Mesothelial cell of epicardium (in vitro differentiated cells): ENCODE measurements around the gene MIGA2. TPM values are rescaled to one million over a fixed set of nuclear protein-coding genes. Genes with fewer than 3 reads are reported as not detected.

ENCODE experiments used
- DNase-seq, 2 experiments: peaks; one replicate each; pipeline ENCODE4 v3.0.0; 2021; ENCODE audit warnings: low spot score in 2 of 2; ENCODE audit not compliant: unreplicated experiment in 2 of 2
- H3K27ac Mint-ChIP-seq: 2 replicates; pipeline ENCODE4 v1.8.0; 2021; ENCODE audit warnings: mixed read lengths
- H3K27me3 Mint-ChIP-seq: 2 replicates; pipeline ENCODE4 v1.8.0; 2021; ENCODE audit warnings: low read depth, mixed read lengths
- H3K36me3 Mint-ChIP-seq: 2 replicates; pipeline ENCODE4 v1.8.0; 2021; ENCODE audit warnings: mixed read lengths
- H3K4me1 Mint-ChIP-seq: 2 replicates; pipeline ENCODE4 v1.8.0; 2021; ENCODE audit warnings: mixed read lengths
- H3K4me3 Mint-ChIP-seq: 2 replicates; pipeline ENCODE4 v1.8.0; 2021; ENCODE audit warnings: mild to moderate bottlenecking, moderate library complexity, mixed read lengths
- H3K9me3 Mint-ChIP-seq: 2 replicates; pipeline ENCODE4 v1.8.0; 2021; ENCODE audit warnings: mixed read lengths
- total RNA-seq: library from RNA; stranded (reverse); gene quantifications from 3 replicates; pipeline ENCODE4 v1.2.1, GENCODE V29; 2021
- TF ChIP-seq, protein P1 (sequence below): fragments of 200-600 bp; sonication (generic); IDR thresholded peaks from one replicate; pipeline ENCODE4 v1.5.0; 2021; ENCODE audit warnings: antibody characterized with exemption; ENCODE audit not compliant: unreplicated experiment

Gene MIGA2
- total RNA-seq, 1 donor from 2014 or later, result 37.9 TPM

DNA sequence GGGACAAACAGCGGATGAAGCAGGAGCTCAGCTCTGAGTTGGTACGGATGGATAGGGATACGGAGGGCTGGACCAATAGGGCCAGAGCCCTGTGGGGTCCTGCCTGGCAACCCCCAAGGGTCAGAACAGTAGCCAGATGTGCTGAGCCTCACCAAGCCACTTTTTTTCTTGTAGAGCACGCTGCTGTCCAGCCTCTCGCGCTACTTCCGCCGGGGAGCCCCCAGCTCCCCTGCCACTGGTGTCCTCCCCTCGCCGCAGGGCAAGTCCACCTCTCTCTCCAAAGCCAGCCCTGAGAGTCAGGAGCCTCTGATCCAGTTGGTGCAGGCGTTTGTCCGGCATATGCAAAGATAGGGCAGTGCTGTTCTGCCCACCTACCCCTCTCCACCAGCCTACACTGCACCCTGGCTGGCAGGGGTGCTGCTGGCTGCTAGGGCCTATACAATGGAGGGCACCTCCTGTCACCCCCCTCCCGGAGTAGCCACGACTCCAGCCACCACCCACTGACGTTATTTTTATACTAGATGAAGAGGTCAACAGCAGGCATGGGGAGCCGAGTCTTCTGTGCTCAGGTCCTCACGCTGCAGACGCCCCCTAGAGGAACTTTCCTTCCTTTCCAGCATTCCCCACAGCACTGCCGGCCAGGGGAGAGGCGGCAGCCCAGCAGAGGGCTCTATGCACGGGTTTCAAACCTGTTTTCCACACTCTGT lies 29.9 kb upstream of the MIGA2 start:
- TF ChIP-seq, protein P1, sequence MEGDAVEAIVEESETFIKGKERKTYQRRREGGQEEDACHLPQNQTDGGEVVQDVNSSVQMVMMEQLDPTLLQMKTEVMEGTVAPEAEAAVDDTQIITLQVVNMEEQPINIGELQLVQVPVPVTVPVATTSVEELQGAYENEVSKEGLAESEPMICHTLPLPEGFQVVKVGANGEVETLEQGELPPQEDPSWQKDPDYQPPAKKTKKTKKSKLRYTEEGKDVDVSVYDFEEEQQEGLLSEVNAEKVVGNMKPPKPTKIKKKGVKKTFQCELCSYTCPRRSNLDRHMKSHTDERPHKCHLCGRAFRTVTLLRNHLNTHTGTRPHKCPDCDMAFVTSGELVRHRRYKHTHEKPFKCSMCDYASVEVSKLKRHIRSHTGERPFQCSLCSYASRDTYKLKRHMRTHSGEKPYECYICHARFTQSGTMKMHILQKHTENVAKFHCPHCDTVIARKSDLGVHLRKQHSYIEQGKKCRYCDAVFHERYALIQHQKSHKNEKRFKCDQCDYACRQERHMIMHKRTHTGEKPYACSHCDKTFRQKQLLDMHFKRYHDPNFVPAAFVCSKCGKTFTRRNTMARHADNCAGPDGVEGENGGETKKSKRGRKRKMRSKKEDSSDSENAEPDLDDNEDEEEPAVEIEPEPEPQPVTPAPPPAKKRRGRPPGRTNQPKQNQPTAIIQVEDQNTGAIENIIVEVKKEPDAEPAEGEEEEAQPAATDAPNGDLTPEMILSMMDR, result peak; percentile 50

DNA sequence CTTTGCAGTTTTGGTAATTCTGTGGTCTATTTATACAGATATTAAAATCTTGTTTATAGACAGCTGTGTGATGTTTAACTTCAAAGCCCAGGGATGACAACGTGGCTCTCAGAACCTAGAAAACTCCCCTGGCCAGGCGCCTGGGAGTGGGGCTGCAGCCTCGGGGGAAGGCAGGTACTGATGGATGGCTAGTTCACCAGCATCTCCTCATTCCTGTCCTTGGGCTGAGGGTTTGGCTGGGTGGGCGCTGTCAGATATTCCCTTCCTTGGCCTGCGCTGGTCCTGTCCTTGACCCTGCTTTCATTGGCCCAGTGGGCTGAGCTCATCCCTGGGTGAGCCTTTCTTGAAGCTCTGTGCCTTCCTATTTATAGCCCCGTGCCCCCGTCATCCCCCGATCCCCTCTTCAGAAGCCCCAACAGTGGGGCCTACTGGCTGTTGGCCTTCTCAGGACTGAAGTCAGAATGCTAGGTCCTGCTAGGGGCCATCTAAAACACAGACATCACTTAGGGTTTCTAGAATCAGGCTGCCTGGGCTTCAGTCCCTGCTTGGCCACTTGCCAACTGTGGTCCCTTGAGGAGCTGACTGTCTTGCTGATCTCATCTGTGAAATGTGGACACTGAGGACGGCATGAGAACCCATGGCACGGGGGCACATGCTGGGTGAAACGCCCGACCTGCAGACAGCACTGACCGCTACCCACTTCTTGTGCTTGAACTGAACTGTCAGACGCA lies 29.2 kb upstream of the MIGA2 start:
- H3K9me3 Mint-ChIP-seq, result no peaks in the 10 kb centered on the region
- no peak overlapping the region for H3K4me3 Mint-ChIP-seq
- peak overlapping the region; percentile 59 for H3K27ac Mint-ChIP-seq
- H3K36me3 Mint-ChIP-seq, result peaks cover 25% of the 10 kb centered on the region
- peaks cover 6% of the 10 kb centered on the region for H3K4me1 Mint-ChIP-seq
- TF ChIP-seq, protein P1, result no peak
- no peak for DNase-seq
- H3K27me3 Mint-ChIP-seq, result no peaks in the 10 kb centered on the region

More for the DNA sequence above, 29.9 kb upstream of the MIGA2 start:
- peak overlapping the region; percentile 47 for H3K27ac Mint-ChIP-seq
- no peaks in the 10 kb centered on the region for H3K27me3 Mint-ChIP-seq
- H3K4me3 Mint-ChIP-seq, result no peak overlapping the region
- H3K4me1 Mint-ChIP-seq, result peaks cover 6% of the 10 kb centered on the region
- no peaks in the 10 kb centered on the region for H3K9me3 Mint-ChIP-seq
- peak in 1 of 2 experiments; percentile 60 for DNase-seq
- peaks cover 26% of the 10 kb centered on the region for H3K36me3 Mint-ChIP-seq

DNA sequence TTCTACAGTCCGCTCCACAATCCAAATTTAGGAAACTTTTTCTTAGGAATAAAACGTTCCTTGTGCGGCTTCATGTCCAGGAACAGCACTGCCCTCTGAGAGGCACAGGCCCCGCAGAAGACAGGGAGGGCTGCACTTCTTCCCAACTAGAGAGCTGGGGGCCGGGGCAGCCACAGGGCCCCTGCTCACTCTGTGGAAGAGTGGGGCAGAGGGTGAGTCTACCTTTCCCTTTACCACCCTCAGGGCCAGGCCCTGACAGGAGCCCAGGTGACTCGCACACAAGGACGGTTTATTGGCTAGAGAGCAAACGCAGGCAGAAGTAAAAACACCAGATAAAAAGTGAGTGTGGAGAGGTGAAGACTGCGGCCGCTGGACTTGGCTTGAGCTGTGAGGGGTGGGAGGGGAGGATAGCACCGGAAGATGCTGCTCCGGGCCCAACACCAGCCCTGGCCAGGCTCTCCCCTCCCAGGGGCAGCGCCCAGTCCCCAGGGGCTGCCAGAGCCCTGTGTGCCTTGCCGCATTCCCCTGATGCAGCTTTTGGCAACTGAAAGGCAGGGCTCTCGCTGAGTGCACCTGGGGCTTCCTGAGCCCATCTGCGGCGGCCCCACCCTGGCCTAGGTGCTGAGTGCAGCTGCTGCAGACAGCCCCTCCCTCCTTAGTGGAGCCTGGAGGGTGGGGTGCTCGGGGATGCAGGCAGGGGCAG lies 28.5 kb upstream of the MIGA2 start:
- TF ChIP-seq, protein P1, result no peak
- DNase-seq, result no peak
- Mint-ChIP-seq H3K4me1 (peaks cover 6% of the 10 kb centered on the region), H3K27me3 (no peaks in the 10 kb centered on the region), H3K27ac (peak overlapping the region; percentile 59), H3K9me3 (no peaks in the 10 kb centered on the region), H3K36me3 (peaks cover 20% of the 10 kb centered on the region), H3K4me3 (no peak overlapping the region)

DNA sequence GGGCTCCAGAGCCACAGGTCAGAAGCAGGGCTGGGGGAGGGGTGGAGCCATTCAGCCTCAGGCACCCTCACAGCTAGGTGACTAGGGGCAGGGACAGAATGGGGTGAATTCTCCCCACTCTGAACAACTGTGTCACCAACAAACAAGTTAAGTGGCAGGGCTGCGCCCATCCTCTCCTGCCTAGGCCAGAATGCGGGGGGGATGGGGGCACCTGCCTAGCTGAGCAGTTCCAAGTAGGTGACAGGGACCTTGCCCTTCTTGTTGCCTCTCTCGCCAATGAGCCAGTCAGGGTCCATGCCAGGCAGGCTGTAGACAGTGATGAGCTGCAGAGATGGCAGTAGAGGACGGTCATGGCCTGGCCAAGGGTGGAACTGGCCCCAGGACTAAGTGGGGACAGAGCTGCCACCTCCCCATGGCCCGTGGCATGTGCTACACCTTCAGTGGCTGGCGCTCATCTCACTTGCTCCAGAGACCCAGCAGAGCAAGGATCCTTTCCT lies 27.9 kb upstream of the MIGA2 start:
- Mint-ChIP-seq H3K36me3 (peaks cover 21% of the 10 kb centered on the region), H3K27ac (no peak overlapping the region), H3K4me1 (peaks cover 6% of the 10 kb centered on the region), H3K4me3 (no peak overlapping the region), H3K27me3 (no peaks in the 10 kb centered on the region), H3K9me3 (no peaks in the 10 kb centered on the region)
- no peak for DNase-seq
- TF ChIP-seq, protein P1, result no peak

DNA sequence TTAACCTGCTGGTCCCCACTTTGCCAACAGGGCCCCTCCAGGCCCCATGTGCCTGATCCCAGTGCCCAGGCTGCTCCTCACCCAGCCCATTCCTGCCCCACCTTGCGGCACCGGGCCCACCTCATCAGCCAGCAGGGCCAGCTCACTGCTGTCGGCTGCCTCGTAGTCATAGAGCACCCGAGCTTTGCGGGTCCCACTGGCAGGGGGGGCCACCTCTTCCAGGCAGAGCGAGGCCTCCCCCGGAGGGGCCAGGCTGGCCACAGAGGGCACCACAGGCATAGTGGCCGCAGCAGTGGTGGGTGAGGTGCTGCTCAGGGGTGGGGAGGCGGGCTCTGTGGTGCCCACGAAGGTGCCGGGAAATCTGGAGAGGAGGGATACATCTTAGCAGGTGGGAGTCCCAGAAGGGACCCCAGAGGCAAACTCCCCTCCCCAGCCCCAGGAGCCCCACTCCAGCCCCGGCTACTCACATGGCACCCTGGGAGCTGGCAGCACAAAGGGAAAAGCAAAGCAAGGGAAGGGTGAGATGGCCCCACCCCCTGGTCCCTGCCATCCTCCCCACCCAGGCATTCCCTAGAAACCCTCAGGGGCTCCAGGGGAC lies 27.3 kb upstream of the MIGA2 start:
- Mint-ChIP-seq H3K36me3 (peaks cover 21% of the 10 kb centered on the region), H3K4me3 (no peak overlapping the region), H3K27me3 (no peaks in the 10 kb centered on the region), H3K27ac (no peak overlapping the region), H3K4me1 (peaks cover 6% of the 10 kb centered on the region), H3K9me3 (no peaks in the 10 kb centered on the region)
- DNase-seq, result no peak
- TF ChIP-seq, protein P1, result no peak
